MM.1S (cell line): ENCODE data around the gene TRAPPC10.

Source experiments
- DNase-seq: peaks from one replicate; pipeline ENCODE4 v3.0.0-alpha.2; 2015
- H2AFZ ChIP-seq: fragments of 300-600 bp; sonication (generic); 2 replicates; pipeline ENCODE4 v1.6.0; 2016; ENCODE audit warnings: antibody characterized with exemption, low read length
- H3F3A ChIP-seq: fragments of 300-600 bp; sonication (generic); 2 replicates; pipeline ENCODE4 v1.6.1; 2016; ENCODE audit warnings: mild to moderate bottlenecking, antibody characterized with exemption, low read length, moderate library complexity, mixed read lengths; ENCODE audit not compliant: insufficient read depth
- H3K27ac ChIP-seq: fragments of 300-600 bp; sonication (generic); 2 replicates; pipeline ENCODE4 v1.5.1; 2016; ENCODE audit warnings: mild to moderate bottlenecking, low read length
- H3K27me3 ChIP-seq: fragments of 300-600 bp; sonication (generic); replicated peaks from 2 replicates; pipeline ENCODE4 v1.6.0; 2016; ENCODE audit warnings: low read length; ENCODE audit not compliant: insufficient read depth
- H3K36me3 ChIP-seq: fragments of 300-600 bp; sonication (generic); replicated peaks from 2 replicates; pipeline ENCODE4 v1.6.1; 2016; ENCODE audit warnings: mild to moderate bottlenecking, low read length, mixed read lengths; ENCODE audit not compliant: insufficient read depth
- H3K4me1 ChIP-seq: fragments of 300-600 bp; sonication (generic); 2 replicates; pipeline ENCODE4 v1.6.1; 2016; ENCODE audit warnings: low read length, mixed read lengths
- H3K4me2 ChIP-seq: fragments of 300-600 bp; sonication (generic); 2 replicates; pipeline ENCODE4 v1.6.0; 2016; ENCODE audit warnings: low read depth, low read length
- H3K4me3 ChIP-seq: fragments of 300-600 bp; sonication (generic); 2 replicates; pipeline ENCODE4 v1.5.1; 2016; ENCODE audit warnings: low read length, mixed read lengths
- H3K79me2 ChIP-seq: fragments of 300-600 bp; sonication (generic); 2 replicates; pipeline ENCODE4 v1.6.1; 2016; ENCODE audit warnings: mixed run types, low read length, mixed read lengths
- H3K9ac ChIP-seq: fragments of 300-600 bp; sonication (generic); 2 replicates; pipeline ENCODE4 v1.6.1; 2016; ENCODE audit warnings: low read length, mixed read lengths
- H3K9me2 ChIP-seq: fragments of 300-600 bp; sonication (generic); replicated peaks from 2 replicates; pipeline ENCODE4 v1.6.1; 2016; ENCODE audit warnings: mild to moderate bottlenecking, low read length, mixed read lengths; ENCODE audit not compliant: insufficient read depth
- H3K9me3 ChIP-seq: fragments of 300-600 bp; sonication (generic); replicated peaks from 2 replicates; pipeline ENCODE4 v1.6.1; 2016; ENCODE audit warnings: mild to moderate bottlenecking, low read length, mixed read lengths; ENCODE audit not compliant: insufficient read depth
- H4K20me1 ChIP-seq: fragments of 300-600 bp; sonication (generic); 2 replicates; pipeline ENCODE4 v1.6.1; 2016; ENCODE audit warnings: mild to moderate bottlenecking, low read length, moderate library complexity, mixed read lengths; ENCODE audit not compliant: insufficient read depth
- CTCF ChIP-seq: fragments of 300-600 bp; sonication (generic); IDR thresholded peaks from 2 replicates; pipeline ENCODE4 v1.5.1; 2016; ENCODE audit warnings: antibody characterized with exemption, low read length, mixed read lengths
- EZH2 ChIP-seq: fragments of 300-600 bp; sonication (generic); optimal IDR thresholded peaks from 2 replicates; pipeline ENCODE3; 2017; ENCODE audit warnings: low read depth, mild to moderate bottlenecking, antibody characterized with exemption, low read length, mixed read lengths
- EZH2phosphoT487 ChIP-seq: fragments of 300-600 bp; sonication (generic); IDR thresholded peaks from 2 replicates; pipeline ENCODE4 v1.6.1; 2018; ENCODE audit warnings: antibody characterized with exemption, low read length

The TRAPPC10 gene

DNA sequence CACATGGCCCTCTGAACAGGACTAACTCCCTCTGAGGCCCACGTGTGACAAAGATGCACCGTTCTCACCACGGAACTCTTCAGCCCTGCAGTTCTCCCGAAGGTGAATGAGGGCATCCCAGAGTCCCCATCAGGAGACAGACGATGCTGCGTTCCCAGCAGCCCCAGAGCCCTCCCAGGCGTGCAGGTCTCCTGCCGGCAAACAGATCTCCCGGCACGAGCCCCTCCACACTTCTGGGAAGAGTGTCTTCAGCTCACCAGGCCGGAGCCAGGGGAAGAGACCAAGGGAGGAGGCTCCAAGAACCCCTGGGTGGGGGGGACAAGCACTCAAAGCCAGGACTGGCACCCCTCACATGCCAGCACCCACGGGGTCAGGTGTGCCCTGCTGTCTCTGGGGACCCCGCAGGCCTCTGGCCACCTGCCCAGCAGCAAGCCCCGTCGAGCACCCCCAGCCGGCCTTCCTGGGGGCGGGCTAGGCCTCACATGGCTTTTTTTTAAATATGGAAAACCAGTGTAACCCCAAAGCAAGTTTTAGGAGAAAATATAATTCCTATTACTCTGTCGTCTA, 45.1 kb upstream of the TRAPPC10 start:
- DNase-seq = no peak
- Histone ChIP-seq H3K79me2 (peaks cover 14% of the 10 kb centered on the region; the same call in 1 of the 2 replicates), H3K27me3 (no peaks in the 10 kb centered on the region), H2AFZ (no peak overlapping the region), H3K4me1 (no peaks in the 10 kb centered on the region), H3F3A (no peaks in the 10 kb centered on the region), H3K36me3 (no peaks in the 10 kb centered on the region; the same call in 1 of the 2 replicates), H3K4me2 (no peak overlapping the region), H3K4me3 (no peak overlapping the region), H3K27ac (no peak overlapping the region), H3K9me3 (no peaks in the 10 kb centered on the region), H4K20me1 (no peaks in the 10 kb centered on the region), H3K9ac (no peak overlapping the region), H3K9me2 (no peaks in the 10 kb centered on the region)
- no peak for TF ChIP-seq EZH2phosphoT487
- no peak for TF ChIP-seq EZH2
- no peak for TF ChIP-seq CTCF

- H3K9me3 ChIP-seq = no peaks in the 10 kb centered on the region
- H2AFZ ChIP-seq = no peak overlapping the region
- H3K36me3 ChIP-seq = no peaks in the 10 kb centered on the region; the same call in 1 of the 2 replicates
- no peak overlapping the region for H3K4me3 ChIP-seq
- H3K27me3 ChIP-seq = no peaks in the 10 kb centered on the region
- H4K20me1 ChIP-seq = no peaks in the 10 kb centered on the region
- no peak overlapping the region for H3K27ac ChIP-seq
- no peaks in the 10 kb centered on the region for H3K4me1 ChIP-seq
- no peak for DNase-seq
- no peak overlapping the region for H3K4me2 ChIP-seq
- H3K79me2 ChIP-seq = peaks cover 14% of the 10 kb centered on the region; the same call in 1 of the 2 replicates
- TF ChIP-seq CTCF = no peak
- TF ChIP-seq EZH2phosphoT487 = no peak
- H3K9me2 ChIP-seq = no peaks in the 10 kb centered on the region
- no peaks in the 10 kb centered on the region for H3F3A ChIP-seq
- no peak overlapping the region for H3K9ac ChIP-seq
Measured at GRCh38 chr21:43967981-43968380, 44.1 kb upstream of the TRAPPC10 start.

- no peak overlapping the region for H3K4me3 ChIP-seq
- no peaks in the 10 kb centered on the region; the same call in 1 of the 2 replicates for H3K36me3 ChIP-seq
- H3K9ac ChIP-seq = no peak overlapping the region
- DNase-seq = no peak
- H3K9me3 ChIP-seq = no peaks in the 10 kb centered on the region
- H3K27ac ChIP-seq = no peak overlapping the region
- no peaks in the 10 kb centered on the region for H3F3A ChIP-seq
- H2AFZ ChIP-seq = no peak overlapping the region
- H3K9me2 ChIP-seq = no peaks in the 10 kb centered on the region
- no peak overlapping the region for H3K4me2 ChIP-seq
- H3K4me1 ChIP-seq = no peaks in the 10 kb centered on the region
- peaks cover 14% of the 10 kb centered on the region; the same call in 1 of the 2 replicates for H3K79me2 ChIP-seq
- TF ChIP-seq EZH2phosphoT487 (no peak), CTCF (no peak), EZH2 (no peak)
- H3K27me3 ChIP-seq = no peaks in the 10 kb centered on the region
- H4K20me1 ChIP-seq = no peaks in the 10 kb centered on the region
Measured at GRCh38 chr21:43968410-43969114, 43.5 kb upstream of the TRAPPC10 start.
